Right lobe of liver (tissue), 6 donors: ENCODE measurements around the gene KCNG1. TPM values are rescaled to one million over a fixed set of nuclear protein-coding genes. Genes with fewer than 3 reads are reported as not detected.

ENCODE experiments used
- ATAC-seq, 4 donors: fragments of 200-7000 bp; cut with Tn5 transposase; one replicate each; pipeline ENCODE4 v1.9.1; 2020; ENCODE audit warnings: mild to moderate bottlenecking in 4 of 4, moderate library complexity in 4 of 4
- DNase-seq, 3 donors: peaks; one replicate each; pipeline ENCODE4 v3.0.0-alpha.2; 2020
- H3K27ac ChIP-seq, 3 donors: fragments of 200-600 bp; one replicate each; pipeline ENCODE4 v1.8.0; 2022
- H3K27me3 ChIP-seq, 2 donors: fragments of 200-600 bp; one replicate each; pipeline ENCODE4 v1.8.0; 2022
- H3K36me3 ChIP-seq, 4 donors: fragments of 200-600 bp; sonication (generic) in 1 of 4; one replicate each; pipeline versions ENCODE4 v1.5.1 to v1.8.0; 2017 to 2022; ENCODE audit warnings: control low read depth in 1 of 4
- H3K4me1 ChIP-seq, 4 donors: fragments of 200-600 bp; sonication (generic) in 1 of 4; one replicate each; pipeline versions ENCODE4 v1.5.1 to v1.8.0; 2017 to 2022; ENCODE audit warnings: control low read depth in 1 of 4
- H3K4me3 ChIP-seq, 3 donors: fragments of 200-600 bp; one replicate each; pipeline ENCODE4 v1.8.0; 2022
- H3K9me3 ChIP-seq, 4 donors: fragments of 200-600 bp; sonication (generic) in 1 of 4; one replicate each; pipeline versions ENCODE4 v1.5.1 to v1.8.0; 2017 to 2022; ENCODE audit warnings: control low read depth in 1 of 4
- CTCF ChIP-seq, 4 donors: fragments of 200-600 bp in 3 of 4; fragments of 450-650 bp in 1 of 4; IDR thresholded peaks; one replicate each; pipeline versions ENCODE4 v1.5.1 to v1.8.0; 2016 to 2022; ENCODE audit warnings: antibody characterized with exemption in 4 of 4, mild to moderate bottlenecking in 2 of 4
- POLR2A ChIP-seq: fragments of 450-650 bp; IDR thresholded peaks from one replicate; pipeline ENCODE4 v1.6.1; 2017; ENCODE audit warnings: antibody characterized with exemption, mild to moderate bottlenecking
- WGBS: methylation state at CpG from one replicate; pipeline ENCODE4 v1.1.6; 2018; ENCODE audit warnings: low coverage, low lambda C conversion rate; ENCODE audit not compliant: insufficient coverage; ENCODE audit errors: missing lambda C conversion rate; 5-methylcytosine and 5-hydroxymethylcytosine counted together
- intact Hi-C, 2 donors: fragments of 100-400 bp; cut with DNase I; formaldehyde crosslinking; loops; one replicate each; pipeline versions ENCODE4 v1.11.2 to v1.14.1; 2022
- total RNA-seq, 6 experiments: library from RNA; depleted of rRNA in 2 of 6; stranded (reverse); fragments of >200 nt in 2 of 6; fragmentation: NEBNext Ultra II Directional in 3 of 6; extraction: Animal tissue kit (Norgen Biotek cat#: 25700) in 3 of 6; gene quantifications; one replicate each; pipeline versions ENCODE4 v1.1.0 to v1.2.4, GENCODE V29; 2016 to 2023
- donor health status: DM: no; HTN: yes; CAD: no.
- donor health status: DM: no; HTN: no; CAD: no.
- donor health status: DM: no; HTN: no; CAD: no.
- donor health status: DM: no; HTN: yes; CAD: no.
- donor health status: DM: no; HTN: yes; CAD: no.

KCNG1 gene
- total RNA-seq, 6 experiments from 2014 or later = 0.18 to 0.51 (median 0.22) TPM; not detected in 1

GRCh38 chr20:51016521-51016920 lies 6.4 kb downstream of the KCNG1 start:
- H3K4me3 ChIP-seq = no peak overlapping the region
- TF ChIP-seq POLR2A = no peak
- no peak for TF ChIP-seq CTCF (IDR thresholded peaks at IDR 0.05)
- no peaks in the 10 kb centered on the region for H3K27me3 ChIP-seq
- ATAC-seq = no peak
- 79% methylated on average over 7 of the region's 9 CpGs for WGBS
- H3K36me3 ChIP-seq = no peaks in the 10 kb centered on the region
- no peaks in the 10 kb centered on the region for H3K4me1 ChIP-seq
- intact Hi-C loops = no loop called here
- no peak overlapping the region for H3K27ac ChIP-seq
- DNase-seq = no peak
- H3K9me3 ChIP-seq = no peaks in the 10 kb centered on the region

GRCh38 chr20:51014797-51015722 lies 7.8 kb downstream of the KCNG1 start:
- Histone ChIP-seq H3K27me3 (no peaks in the 10 kb centered on the region), H3K4me3 (no peak overlapping the region), H3K36me3 (no peaks in the 10 kb centered on the region), H3K4me1 (no peaks in the 10 kb centered on the region), H3K27ac (no peak overlapping the region), H3K9me3 (no peaks in the 10 kb centered on the region)
- ATAC-seq (peak; percentile 42 to 60 (median 52)), DNase-seq (no peak)
- TF ChIP-seq CTCF (IDR thresholded peaks at IDR 0.05) (peak; percentile 34 to 50 (median 36)), POLR2A (no peak)
- intact Hi-C loops = no loop called here
- WGBS = 30% methylated on average over 14 of the region's 16 CpGs

GRCh38 chr20:51013577-51014330 lies 9.2 kb downstream of the KCNG1 start:
- Histone ChIP-seq H3K27me3 (no peaks in the 10 kb centered on the region), H3K9me3 (no peaks in the 10 kb centered on the region), H3K4me3 (no peak overlapping the region), H3K36me3 (no peaks in the 10 kb centered on the region), H3K27ac (no peak overlapping the region), H3K4me1 (no peaks in the 10 kb centered on the region)
- intact Hi-C loops = no loop called here
- WGBS = 31% methylated on average over 7 of the region's 8 CpGs
- no peak for TF ChIP-seq POLR2A
- no peak for TF ChIP-seq CTCF (IDR thresholded peaks at IDR 0.05)
- no peak for ATAC-seq
- no peak for DNase-seq

GRCh38 chr20:51012357-51012756 lies 10.6 kb downstream of the KCNG1 start:
- Histone ChIP-seq H3K4me3 (no peak overlapping the region), H3K27me3 (no peaks in the 10 kb centered on the region), H3K36me3 (no peaks in the 10 kb centered on the region), H3K27ac (no peak overlapping the region), H3K4me1 (no peaks in the 10 kb centered on the region), H3K9me3 (no peaks in the 10 kb centered on the region)
- ATAC-seq (no peak), DNase-seq (no peak)
- intact Hi-C loops = no loop called here
- TF ChIP-seq POLR2A (no peak), CTCF (IDR thresholded peaks at IDR 0.05) (no peak)
- 68% methylated on average over 3 of the region's 3 CpGs for WGBS
